GM21786 (cell line): ENCODE data around the gene KICS2.
"Not testable (repeated sequence)": the region's sequence is repeated elsewhere in the genome, so short reads cannot be mapped to it uniquely, and the experiment has no call there.

Experiments
- ATAC-seq: cut with Tn5 transposase; IDR thresholded peaks from one replicate; pipeline ENCODE4 v1.9.1; 2021; ENCODE audit not compliant: unreplicated experiment

KICS2 gene

DNA sequence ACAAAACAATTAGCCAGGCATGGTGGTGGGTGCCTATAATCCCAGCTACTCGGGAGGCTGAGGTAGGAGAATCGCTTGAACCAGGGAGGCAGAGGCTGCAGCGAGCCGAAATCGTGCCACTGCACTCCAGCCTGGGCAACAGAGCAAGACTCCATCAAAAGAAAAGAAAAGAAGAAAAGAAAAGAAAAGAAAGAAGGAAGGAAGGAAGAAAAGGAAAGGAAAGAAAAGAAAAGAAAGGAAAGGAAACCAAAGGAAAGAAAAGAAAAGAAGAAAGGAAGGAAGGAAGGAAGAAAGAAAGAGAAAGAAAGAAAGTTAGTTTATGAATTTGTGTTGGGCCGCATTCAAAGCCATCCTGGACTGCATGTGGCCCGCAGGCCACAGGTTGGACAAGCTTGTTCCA, 4.5 kb downstream of the KICS2 start:
- ATAC-seq = not testable (repeated sequence)

DNA sequence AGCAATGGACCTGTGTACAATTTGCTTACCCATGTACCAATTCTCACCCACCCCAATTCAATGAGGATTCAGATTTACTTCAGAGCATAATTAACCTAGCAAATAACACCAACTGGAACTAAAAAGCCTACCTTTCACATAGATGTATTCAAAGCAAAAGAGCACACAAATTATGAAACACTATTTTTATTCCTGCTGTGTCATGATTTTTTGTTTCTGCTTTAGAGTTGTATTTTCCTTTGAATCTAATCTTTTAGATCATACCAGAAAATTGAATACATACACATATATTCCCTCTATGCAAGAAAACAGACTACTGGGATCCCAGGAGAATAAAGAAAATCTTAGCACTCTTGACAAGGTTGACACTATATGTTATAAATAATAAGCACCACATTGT, 5.9 kb downstream of the KICS2 start:
- ATAC-seq = no peak

DNA sequence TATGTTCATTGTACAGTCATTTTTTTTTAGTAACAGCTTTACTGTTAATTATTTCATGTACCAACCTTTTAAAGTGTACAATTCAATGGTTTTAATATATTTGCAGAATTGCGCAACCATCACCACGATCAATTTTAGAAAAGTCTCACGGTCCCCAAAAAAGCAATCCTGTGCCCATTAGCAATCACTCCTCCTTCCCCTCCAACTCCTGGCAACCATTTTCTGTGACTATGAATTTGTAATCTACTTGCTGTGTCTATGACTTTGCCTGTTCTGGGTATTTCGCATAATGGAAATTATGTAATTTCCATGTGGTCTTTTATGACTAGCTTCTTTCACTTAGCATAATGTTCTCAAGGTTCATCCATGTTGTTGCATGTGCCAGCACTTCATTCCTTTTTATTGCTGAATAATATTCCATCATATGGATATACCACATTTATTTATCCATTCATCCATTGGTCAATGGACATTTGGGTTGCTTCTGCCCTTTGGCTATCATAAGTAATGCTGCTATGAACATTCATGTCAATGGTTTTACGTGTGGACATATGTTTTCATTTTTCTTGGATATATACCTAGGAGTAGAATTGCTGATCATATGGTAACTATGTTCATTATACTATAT, 9.9 kb downstream of the KICS2 start:
- ATAC-seq = no peak

DNA sequence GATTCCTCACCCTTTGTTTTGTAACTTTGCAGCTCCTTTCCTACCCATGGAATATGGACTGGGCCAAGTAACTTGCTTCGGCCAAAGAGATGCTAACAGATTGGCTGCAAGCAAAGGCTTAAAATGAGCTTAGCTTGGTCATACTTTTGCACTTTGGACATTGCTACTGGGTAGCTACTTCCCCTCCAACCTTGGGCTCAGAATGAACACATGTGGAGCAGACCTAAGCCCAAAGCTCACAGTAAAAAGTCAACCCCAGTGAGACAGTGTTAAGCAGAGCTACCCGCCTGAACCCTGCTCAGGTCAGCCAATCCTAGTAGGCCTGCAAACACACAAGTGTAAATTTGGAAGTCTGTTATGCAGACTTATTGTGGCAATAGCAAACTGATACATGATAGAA, 14.6 kb downstream of the KICS2 start:
- ATAC-seq = no peak

DNA sequence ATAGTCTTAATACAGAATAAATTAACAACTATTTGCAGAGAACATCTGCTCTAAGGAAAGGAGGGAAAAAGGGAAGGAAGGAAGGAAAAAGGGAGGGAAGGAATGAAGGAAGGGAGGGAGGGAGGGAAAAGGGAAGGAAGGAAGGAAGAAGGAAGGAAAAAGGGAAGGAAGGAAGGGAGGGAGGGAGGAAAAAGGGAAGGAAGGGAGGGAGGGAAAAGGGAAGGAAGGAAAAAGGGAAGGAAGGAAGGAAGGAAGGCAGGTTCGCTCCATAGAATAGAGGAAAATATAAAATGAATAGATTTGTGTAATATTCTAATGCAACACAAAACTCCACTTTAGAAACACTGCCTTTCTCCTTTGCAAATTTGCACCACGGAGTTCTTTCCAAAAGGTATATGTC, 16.6 kb downstream of the KICS2 start:
- no peak for ATAC-seq

DNA sequence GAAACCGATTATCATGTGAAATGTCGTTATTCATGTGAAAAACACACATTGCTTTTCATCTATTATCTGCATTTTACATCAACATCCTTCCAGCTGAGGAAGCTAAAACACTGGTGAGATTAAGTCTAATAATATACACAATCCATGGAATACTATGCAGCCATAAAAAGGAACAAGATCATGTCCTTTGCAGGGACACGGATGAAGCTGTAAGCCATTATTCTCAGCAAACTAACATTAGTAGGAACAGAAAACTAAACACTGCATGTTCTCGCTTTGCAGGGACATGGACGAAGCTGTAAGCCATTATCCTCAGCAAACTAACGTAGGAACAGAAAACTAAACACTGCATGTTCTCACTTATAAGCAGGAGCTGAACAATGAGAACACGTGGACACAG, 18.3 kb downstream of the KICS2 start:
- ATAC-seq = no peak

DNA sequence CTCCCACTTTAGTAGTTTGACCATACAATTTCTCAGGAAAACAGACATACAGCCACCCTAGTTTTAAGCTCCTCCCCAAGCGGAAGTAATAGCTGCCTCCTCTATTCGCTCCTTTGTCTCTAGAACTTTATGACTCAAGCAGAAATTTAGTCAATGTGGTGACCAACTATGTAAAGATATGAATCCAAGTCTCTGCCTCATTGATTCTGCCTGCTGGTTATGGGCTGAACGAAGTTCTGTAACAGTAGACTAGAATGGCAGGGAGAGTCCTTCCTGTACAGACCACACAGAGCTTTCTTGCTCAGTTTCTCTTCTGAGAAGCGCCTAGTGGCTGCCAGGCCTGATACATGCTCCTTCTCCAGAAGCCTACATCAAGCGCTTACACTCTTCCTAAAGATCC, 19.1 kb downstream of the KICS2 start:
- ATAC-seq = no peak

DNA sequence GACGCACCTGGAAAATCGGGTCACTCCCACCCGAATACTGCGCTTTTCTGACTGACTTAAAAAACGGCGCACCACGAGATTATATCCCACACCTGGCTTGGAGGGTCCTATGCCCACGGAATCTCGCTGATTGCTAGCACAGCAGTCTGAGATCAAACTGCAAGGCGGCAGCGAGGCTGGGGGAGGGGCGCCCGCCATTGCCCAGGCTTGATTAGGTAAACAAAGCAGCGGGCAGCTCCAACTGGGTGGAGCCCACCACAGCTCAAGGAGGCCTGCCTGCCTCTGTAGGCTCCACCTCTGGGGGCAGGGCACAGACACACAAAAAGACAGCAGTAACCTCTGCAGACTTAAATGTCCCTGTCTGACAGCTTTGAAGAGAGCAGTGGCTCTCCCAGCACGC, 26.3 kb downstream of the KICS2 start:
- ATAC-seq = not testable (repeated sequence)

DNA sequence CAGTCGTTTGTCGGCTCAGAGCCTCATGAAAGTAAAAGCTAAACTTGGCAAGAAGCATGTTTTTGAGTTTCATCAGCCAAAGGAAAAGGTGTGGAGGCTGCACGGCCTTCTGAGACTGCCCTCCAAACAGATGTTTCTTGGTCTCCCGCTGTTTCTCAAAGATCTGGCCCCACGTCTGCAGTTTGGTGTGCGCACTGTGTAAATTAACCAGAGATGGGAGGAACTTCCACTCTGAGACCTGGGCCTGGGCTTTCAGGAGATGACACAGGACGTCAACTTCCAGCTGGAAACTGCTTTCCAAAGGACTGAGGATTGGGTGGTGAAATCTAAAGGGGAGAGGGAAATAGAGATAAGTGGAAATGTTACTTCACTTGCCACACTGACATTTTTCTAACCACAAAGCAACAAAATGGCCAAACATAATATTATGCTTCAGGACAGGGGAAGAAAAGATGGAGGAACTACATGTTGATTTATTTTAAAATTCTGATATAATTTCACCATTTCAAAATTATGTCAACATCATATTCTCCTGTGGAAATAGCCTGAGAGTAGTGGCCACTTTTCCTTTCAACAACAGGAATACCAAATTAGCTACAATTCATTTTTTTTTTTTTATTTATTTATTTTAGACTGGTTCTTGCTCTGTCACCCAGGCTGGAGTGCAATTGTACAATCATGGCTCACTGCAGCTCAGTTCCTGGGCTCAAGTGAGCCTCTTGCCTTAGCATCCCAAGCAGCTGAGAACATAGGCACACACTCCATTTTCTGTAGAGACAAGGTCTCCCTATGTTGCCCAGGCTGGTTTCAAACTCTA, 27.6 kb downstream of the KICS2 start:
- no peak for ATAC-seq

DNA sequence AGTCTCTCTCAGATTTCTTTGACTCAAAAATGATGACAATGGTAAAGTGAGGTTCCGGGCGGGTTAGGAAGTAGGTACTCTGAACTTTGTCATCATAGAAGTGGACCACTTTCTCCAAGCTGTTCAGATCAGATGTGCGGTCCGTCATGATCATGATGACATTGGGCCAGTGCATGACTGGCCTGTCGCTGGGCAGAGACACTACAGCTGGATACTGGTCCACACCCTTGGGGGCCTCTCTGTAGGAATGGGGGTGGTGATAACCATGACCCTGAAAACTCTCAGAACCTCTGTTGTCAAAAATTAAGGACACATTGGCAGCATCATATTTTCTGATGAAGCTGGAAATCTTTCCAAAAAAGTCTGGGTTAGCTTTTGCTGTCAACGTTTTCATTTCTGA, 28.2 kb downstream of the KICS2 start:
- ATAC-seq = no peak

DNA sequence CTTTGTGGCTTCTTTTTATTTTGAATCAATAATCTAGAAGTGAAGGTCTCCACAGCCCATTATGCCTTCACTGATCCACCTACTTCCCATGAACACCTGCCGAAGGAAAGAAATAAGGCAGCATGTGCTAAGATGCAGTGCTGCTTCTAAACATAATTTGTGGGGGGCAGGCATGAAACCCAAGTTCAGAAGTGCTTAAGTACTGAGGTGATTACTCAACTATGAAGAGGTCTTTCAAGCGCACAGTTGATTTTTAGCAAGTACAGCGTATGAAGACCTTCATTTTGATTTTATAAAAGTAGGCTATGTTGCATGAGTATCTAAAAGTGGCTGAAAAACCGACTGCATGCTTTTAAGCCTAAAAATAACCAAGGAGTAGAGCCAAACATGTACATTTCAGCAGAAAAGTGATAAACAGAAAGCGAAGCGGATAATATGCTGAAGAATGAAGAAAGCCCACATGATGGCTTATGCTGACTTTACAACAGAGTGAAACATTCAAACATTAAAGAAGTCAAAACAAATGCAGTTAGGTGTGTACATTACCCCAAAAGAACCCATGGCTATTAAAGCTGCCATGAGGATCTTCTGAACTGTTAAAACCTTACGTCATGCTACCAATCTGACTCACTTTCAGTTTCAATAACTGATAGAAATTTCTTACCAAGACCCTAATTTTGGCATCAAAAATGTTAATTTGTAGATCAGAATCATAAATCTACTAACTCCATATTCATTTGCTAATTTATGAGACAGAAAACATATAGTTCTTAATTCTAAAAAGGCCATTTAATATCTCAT, 29.3 kb downstream of the KICS2 start:
- ATAC-seq = peak; percentile 89

DNA sequence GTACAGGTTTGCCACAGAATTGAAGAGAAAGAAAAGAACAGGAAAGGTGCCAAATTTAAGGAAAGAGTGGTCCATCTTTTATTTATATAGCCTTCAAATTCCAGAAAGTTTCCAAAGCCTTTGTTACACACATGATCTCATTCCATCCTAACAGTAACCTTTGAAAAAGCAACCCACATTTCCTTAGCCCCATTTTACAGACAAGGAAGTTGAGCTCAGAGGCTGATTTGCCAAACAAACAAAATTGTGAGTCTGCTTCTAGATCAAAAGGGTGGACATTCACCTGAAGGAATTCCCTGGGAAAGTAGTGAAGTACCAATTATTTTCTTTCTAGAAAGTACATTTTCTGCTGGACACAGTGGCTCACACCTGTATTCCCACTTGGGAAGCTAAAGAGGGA, 32.0 kb downstream of the KICS2 start:
- no peak for ATAC-seq

DNA sequence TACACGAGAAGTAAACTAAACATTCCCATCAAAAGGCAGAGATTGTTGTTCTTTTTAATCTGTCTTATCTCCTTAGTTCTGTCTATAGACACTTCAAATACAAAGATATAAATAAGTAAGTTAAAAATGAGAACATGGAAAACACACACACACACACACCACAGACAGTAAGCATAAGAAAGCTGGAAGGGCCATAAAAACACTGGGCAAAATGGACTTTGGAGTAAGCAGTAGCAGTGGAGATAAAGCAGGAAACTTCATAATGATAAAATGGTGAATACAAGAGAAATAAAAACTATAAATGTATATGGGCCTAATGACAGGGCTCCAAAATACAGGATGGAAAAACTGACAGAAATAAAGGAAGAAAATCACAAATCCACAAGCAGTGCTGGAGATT, 32.6 kb downstream of the KICS2 start:
- no peak for ATAC-seq

DNA sequence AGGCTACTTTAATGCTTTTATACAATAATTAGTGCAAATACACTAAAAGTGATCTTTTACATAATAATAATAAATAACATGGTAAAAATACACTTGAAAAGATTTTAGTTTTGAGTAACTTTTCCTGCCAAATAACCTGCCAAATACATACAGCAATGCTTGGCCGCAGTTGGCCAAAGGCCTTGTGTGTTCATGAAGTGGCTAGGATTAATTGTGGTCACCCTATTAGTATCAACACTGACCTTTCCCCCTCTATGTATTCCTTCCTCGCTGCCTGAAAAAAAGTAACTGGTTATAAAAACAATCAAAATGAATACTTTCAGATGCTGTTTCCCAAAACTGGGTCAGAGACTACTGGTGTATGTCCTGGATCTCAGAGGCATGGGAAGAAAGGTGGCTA, 34.3 kb downstream of the KICS2 start:
- no peak for ATAC-seq

DNA sequence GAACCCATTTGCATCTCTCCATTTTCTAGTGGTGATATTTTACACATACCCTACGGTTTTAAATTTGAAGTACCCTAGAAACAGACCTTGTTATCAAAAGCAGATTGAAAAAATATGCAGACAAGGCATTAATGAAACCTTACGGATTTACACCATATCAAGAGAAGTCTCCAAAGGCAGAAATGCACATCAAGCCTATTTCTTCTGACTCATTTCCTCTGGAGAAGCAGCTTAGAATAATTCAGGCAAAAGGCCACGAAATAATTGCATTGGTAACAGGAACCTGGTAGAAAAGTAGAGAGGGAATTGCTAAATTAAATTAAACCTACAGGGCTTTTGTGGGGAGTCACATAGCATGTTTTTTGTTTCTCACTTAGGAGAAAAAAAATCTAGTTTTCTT, 34.7 kb downstream of the KICS2 start:
- no peak for ATAC-seq

DNA sequence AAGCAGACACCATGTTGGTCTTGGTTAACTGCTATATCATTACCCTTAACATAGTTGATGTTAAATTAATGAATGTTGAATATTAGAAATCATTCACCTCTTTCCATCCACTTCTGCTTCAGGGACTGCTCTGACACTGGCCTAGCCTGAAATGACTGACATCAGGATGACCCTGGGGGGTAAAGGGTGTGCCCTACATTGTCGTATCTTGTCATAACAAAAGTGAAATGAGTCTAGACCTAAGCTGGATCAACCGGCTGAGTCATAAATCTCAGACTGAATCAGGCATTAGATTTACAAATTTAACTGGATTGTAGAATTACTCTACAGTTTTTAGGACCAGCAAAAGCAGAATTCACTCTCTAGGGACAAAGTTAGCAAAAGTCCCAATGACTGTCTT, 35.3 kb downstream of the KICS2 start:
- ATAC-seq = peak; percentile 90

DNA sequence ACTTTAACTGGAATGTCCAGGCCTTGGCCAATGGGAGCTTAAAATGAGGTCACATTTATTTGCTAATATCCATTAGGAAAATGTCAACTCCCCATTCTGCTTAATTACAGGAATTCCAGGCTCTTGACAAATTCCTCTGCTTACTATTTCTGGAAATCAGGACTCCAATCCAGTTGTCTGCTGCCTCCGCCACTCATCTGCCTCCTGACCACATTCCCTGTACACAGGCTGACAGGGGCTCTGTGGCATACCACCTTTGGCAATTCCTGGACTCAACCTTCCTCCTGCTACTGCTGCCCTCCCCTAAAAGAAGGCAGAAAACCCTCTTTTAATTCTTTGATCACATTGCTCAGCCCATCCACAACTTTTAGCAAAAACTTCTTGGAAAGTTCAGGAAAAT, 37.9 kb downstream of the KICS2 start:
- no peak for ATAC-seq

DNA sequence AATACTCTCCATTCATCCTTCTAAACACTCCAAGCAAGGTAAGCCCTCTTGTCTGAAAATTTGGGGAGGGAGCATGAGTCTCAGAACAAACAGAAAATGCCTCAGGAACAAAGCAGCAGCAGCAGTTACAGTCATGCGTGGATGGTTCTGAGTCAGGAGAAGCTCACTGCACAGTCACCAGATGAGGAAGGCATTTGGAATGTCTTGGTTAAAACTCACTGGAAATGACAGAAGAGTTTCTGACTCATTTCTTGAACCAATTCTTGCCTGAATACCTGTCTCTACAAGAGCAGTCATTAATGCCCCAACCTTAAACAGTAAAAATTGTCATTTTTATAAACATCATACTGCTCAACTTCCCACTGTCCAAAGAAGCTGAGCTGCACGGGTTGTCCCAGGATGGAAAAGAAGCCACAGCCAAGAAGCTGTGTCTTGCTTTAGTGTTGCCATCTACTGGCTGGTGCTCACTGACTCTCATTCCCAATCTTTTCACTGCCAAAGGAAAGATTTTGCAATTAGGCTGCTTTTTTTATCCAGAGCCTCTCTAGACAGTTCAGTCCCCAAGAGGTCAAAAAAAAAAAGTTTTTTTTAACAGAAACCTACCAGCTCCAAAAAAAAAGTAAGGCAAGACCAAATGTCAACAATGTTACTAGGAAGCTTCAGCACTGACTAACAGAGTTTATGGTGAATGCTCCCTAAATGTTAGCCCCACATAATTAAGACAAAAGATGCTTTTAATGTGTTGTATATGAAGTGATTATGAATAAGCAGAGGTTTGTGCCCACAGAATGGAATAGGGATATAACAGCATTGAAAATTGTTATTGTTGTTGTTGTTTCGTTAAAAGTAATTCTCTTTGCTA, 40.4 kb downstream of the KICS2 start:
- ATAC-seq = no peak

DNA sequence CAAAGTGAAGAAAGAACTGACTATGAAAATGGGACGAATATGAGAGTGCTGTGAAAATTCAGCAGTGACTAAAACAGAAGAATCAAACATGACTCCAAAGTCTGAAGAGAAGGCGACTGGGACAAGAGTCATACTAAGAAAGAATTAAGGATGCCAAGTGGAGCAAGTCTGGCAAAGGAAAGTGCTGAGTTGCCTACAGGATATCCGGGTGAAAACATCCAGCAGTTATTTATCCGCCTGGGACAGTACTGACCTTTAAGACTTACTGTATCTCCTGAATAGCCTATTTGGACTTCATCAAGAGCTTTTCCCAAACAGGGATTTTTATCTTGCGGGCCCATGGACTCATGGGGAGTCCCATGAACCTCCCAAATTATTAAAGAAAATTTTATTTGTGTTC, 41.1 kb downstream of the KICS2 start:
- ATAC-seq = no peak

DNA sequence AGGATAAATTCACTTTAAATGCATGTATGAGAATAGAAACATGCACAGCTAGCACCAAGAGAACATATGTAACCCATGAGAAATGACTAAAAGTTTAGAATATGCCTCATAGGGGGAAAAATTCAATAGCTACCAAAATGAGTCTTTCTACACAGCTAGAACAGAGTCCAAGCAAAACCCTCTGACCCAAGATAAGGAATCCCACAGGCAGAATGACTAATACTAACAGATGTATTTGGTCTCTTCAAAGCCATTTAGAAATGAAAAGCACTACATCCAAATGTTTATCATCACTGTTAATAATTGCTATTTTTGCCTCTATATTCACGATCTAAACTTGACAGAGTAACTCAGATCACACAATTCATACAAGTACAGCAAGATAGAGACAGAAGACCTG, 44.0 kb downstream of the KICS2 start:
- ATAC-seq = no peak

DNA sequence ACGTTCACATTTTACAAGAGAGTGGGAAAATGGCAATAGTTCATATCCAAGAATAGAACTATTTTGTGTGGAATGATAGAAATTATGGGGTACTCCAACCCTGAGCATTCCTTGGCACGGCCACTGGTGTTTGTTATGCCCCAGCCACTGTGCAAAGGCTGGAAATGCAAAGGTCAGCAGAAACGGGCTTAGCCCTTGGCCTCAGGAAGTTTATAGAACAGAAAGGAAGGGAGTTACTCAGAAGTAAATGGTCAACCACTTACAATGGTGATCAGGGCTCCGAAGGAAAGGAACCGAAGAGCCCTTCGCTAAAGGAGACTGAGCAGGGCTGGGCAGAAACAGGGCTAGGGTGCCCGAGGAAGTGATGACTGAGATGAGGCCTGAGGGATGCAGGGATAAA, 45.1 kb downstream of the KICS2 start:
- no peak for ATAC-seq
